K562 (cell line): ENCODE data around the gene PITX1. TPM values are rescaled to one million over a fixed set of nuclear protein-coding genes. Genes with fewer than 3 reads are reported as not detected.

Experiments used
- CCNT2 ChIP-seq: IDR thresholded peaks from 2 replicates; pipeline ENCODE4 v1.6.1; 2011; ENCODE audit warnings: borderline replicate concordance, low read depth, mild to moderate bottlenecking, moderate library complexity, mixed read lengths, low read length; ENCODE audit not compliant: insufficient read length; ENCODE audit errors: extremely low read depth
- KDM5B ChIP-seq: fragments of 200-600 bp; sonication (generic); IDR thresholded peaks from 2 replicates; pipeline ENCODE4 v1.6.1; 2012; ENCODE audit warnings: low read depth, mild to moderate bottlenecking, moderate library complexity, low read length, control low read depth, inconsistent platforms; ENCODE audit not compliant: insufficient replicate concordance
- KHSRP ChIP-seq: fragments of 450-650 bp; IDR thresholded peaks from 2 replicates; pipeline ENCODE4 v1.6.1; 2017
- PKNOX1 ChIP-seq: fragments of 450-650 bp; IDR thresholded peaks from 2 replicates; pipeline ENCODE4 v1.6.1; 2016
- SFPQ ChIP-seq: fragments of 200-400 bp; formaldehyde crosslinking; IDR thresholded peaks from 2 replicates; pipeline ENCODE4 v1.6.1; 2017; ENCODE audit warnings: mild to moderate bottlenecking, low read depth, low read length, moderate library complexity
- SP2 ChIP-seq: IDR thresholded peaks from 2 replicates; pipeline ENCODE4 v1.6.1; 2011; ENCODE audit warnings: mild to moderate bottlenecking, low read depth, low read length, moderate library complexity; ENCODE audit not compliant: poor library complexity, severe bottlenecking; ENCODE audit errors: extremely low read depth
- SRSF7 ChIP-seq: fragments of 200-400 bp; formaldehyde crosslinking; optimal IDR thresholded peaks from 2 replicates; pipeline ENCODE3; 2017; ENCODE audit warnings: mild to moderate bottlenecking, low read depth, low read length
- TSHZ1 ChIP-seq: fragments of 250-450 bp; sonication (Bioruptor Pico); IDR thresholded peaks from 2 replicates; pipeline ENCODE4 v1.4.0; 2020; ENCODE audit warnings: mild to moderate bottlenecking, moderate library complexity
- ZNF263 ChIP-seq: sonication (generic); formaldehyde crosslinking; IDR thresholded peaks from 2 replicates; pipeline ENCODE4 v1.8.0; 2022; ENCODE audit warnings: mild to moderate bottlenecking, missing genetic modification reagents, borderline replicate concordance
- polyA plus RNA-seq, 8 experiments: library from polyadenylated mRNA; depleted of rRNA in 4 of 8; stranded (reverse) in 5 of 8; unstranded in 3 of 8; fragments of >200 nt; fragmentation: Nextera tagmentation in 2 of 8; fragmentation: Illumina TruSeq in 1 of 8; extraction: Ambion mirVana in 2 of 8; extraction: Trizol in 1 of 8; gene quantifications; 2 replicates each; pipeline versions ENCODE4 v1.2.1 to v1.2.3, GENCODE V29; 2011 to 2014; ENCODE audit warnings: inconsistent platforms in 1 of 8, missing spikeins in 1 of 8
- total RNA-seq, 7 experiments: library from RNA; depleted of rRNA in 6 of 7; stranded (reverse); fragments of >200 nt in 6 of 7; fragmentation: Illumina TruSeq in 2 of 7; extraction: Trizol in 2 of 7; gene quantifications; 2 replicates each; pipeline versions ENCODE4 v1.2.1 to v1.2.3, GENCODE V29; 2011 to 2021; ENCODE audit warnings: low replicate concordance in 1 of 7
- TF ChIP-seq, protein P1 (sequence below), 2 experiments: fragments of 450-650 bp; conservative IDR thresholded peaks; 2 replicates each; pipeline ENCODE4 v1.6.1; 2017; ENCODE audit warnings: mild to moderate bottlenecking in 2 of 2, moderate library complexity in 2 of 2

Gene PITX1
- total and polyA plus RNA-seq, 9 of the 15 experiments (the other 6 are each of a cell fraction or from before 2014, with no cell fraction given), result 0.13 to 88.2 (median 24.9) TPM

- TF ChIP-seq TSHZ1 (CRISPR knock-in tag) (no peak), SP2 (no peak), KHSRP (no peak), ZNF263 (peak; percentile 70), CCNT2 (peak; percentile 37), SRSF7 (no peak), KDM5B (peak; percentile 58), SFPQ (no peak), PKNOX1 (no peak; the same call in 1 of the 2 replicates)
- TF ChIP-seq, protein P1, sequence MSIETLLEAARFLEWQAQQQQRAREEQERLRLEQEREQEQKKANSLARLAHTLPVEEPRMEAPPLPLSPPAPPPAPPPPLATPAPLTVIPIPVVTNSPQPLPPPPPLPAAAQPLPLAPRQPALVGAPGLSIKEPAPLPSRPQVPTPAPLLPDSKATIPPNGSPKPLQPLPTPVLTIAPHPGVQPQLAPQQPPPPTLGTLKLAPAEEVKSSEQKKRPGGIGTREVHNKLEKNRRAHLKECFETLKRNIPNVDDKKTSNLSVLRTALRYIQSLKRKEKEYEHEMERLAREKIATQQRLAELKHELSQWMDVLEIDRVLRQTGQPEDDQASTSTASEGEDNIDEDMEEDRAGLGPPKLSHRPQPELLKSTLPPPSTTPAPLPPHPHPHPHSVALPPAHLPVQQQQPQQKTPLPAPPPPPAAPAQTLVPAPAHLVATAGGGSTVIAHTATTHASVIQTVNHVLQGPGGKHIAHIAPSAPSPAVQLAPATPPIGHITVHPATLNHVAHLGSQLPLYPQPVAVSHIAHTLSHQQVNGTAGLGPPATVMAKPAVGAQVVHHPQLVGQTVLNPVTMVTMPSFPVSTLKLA (conservative IDR thresholded peaks at IDR 0.05), result peak; percentile 67 to 72; a peak in 2 of 4 replicates
Observed at GRCh38 chr5:135032999-135033861, 798 bp downstream of the PITX1 start (continued).
